Skin of body (tissue), 2 donors: Measurements from ENCODE around the gene CYP11A1. TPM values are rescaled to one million over a fixed set of nuclear protein-coding genes. Genes with fewer than 3 reads are reported as not detected.
"Not testable (repeated sequence)": the region's sequence is repeated elsewhere in the genome, so short reads cannot be mapped to it uniquely, and the experiment has no call there.

Source experiments
- DNase-seq: peaks from one replicate; lab custom pipeline; 2025; lab: John Stamatoyannopoulos, UW
- total RNA-seq: library from RNA; depleted of rRNA; stranded (reverse); fragments of >200 nt; gene quantifications from one replicate; pipeline ENCODE4 v1.2.3, GENCODE V29; 2014

CYP11A1 gene
- total RNA-seq, 1 donor from 2014 or later: 0.69 TPM

DNA sequence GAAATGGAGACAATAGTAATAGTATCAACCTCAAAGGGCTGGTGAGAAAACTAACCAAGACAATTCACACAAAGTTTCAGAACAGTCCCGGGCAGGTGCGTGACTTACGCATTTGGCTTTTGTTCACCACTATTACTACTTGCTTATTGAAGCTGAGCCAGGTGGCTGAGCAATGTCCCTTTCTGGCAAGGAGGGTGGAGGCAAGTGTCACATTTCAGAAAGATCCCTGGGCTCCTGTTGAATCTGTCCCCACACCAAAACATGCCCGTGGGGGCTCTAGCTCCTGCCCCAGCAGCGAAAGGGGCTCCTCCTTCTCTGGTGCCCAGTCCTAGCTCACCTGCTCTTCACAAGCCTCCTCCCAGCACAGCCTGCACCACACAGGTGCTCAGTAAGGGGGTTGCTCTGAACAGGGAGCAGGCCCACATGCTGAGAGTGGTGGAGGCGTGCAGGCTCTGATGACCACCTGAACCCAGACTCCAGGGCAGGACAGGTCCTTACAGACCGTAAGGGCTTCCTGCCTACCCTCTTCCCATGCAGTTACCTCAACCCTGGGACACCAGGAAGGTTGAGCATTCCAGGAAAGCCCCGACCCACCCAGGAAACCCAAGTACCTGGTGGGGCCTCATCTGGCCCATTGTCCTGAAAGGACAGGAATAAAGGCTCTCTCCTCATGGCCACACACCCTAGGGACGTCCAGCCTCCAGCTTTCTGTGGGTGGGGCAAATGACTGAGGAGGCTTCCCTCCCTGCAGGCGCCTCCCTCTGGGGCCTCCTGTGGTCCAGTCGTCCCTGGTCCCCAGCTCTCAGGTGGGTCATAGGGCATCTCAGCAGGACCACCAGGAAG, 33.7 kb upstream of the CYP11A1 start:
- DNase-seq: no peak

- no peak for DNase-seq
These were observed 32.9 kb upstream of the CYP11A1 start for GRCh38 chr15:74400313-74400860.

- no peak for DNase-seq
These were observed 32.3 kb upstream of the CYP11A1 start for GRCh38 chr15:74399511-74400312.

DNA sequence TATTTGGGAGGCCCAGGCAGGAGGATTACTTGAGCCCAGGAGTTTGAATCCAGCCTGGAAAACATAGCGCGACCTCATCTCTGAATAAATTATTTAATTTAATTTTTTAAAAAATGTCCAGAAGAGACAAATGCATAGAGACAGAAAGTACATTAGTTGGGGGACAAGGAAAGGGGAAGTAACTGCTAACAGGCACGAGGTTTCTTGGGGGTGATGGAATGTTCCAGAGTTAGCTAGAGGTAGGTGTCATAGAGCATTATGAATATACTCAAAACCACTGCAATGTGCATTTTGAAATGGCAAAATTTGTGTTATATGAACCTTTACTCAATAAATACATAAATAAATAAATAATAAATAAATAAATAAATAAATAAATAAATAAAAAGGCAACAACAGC, 31.7 kb upstream of the CYP11A1 start:
- no peak for DNase-seq

- no peak for DNase-seq
These were observed 30.7 kb upstream of the CYP11A1 start for GRCh38 chr15:74398183-74398582.

GRCh38 chr15:74397239-74398068, 30.0 kb upstream of the CYP11A1 start:
- DNase-seq: no peak

DNA sequence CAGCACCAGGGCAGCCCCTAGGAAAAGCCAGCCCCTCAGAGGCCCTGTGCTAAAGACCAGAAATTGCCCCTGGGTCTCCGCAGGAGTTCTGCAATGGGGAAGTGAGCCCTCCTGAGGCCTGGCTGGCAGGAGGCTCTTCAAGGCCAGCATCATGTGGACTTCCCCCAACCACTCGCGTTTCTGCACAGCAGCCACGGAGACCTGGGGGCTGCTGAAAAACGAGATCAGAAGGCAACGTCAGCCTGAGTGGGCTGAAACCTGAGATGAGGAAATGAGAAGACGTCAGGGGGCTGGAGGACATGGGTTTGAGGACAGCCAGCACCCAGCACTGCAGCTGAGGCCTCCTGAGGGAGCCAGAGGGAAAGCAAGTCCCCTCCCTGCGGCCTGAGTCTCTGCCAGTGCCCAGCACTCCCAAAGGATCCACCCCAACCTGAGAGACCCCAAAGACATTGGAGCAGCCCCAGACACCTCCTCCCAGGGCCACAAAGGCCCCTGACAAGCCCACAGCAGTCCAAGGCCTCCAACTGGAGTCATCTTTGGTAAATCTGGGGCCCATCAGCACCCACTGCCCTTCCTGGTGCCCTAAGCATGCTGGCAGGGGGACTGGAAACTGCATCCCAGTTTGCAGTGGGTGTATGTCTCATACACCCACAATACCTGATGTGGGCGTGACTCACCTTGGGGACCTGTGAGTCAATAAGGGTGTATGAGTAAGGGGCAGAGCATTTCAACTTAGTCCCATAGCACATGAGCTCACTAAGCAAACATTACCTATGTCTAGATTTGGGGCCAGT, 29.2 kb upstream of the CYP11A1 start:
- no peak for DNase-seq

- no peak for DNase-seq
These were observed 28.6 kb upstream of the CYP11A1 start for GRCh38 chr15:74396146-74396438.

- no peak for DNase-seq
These were observed 28.1 kb upstream of the CYP11A1 start for GRCh38 chr15:74395319-74396145.

GRCh38 chr15:74394090-74394846, 26.8 kb upstream of the CYP11A1 start:
- DNase-seq: no peak

GRCh38 chr15:74393423-74393822, 26.0 kb upstream of the CYP11A1 start:
- no peak for DNase-seq

GRCh38 chr15:74392902-74393301, 25.5 kb upstream of the CYP11A1 start:
- no peak for DNase-seq

DNA sequence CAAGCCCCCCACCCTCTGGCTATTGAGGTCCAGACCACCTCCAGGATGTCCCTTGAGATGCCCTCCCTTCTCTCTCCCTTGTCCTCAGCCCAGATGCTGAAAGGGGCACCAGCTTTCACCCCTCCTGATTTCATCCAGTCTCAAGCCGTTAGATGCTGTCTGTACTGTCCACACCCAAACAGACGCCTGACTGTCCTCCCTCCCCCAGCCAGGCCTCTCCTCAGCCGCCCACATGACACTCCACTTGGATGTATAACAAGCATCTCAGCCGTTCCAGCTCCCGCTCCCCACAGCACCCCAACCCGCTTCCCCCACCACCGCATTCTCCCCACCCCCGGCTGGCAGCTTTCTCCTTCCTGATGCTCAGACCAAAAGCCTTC, 25.0 kb upstream of the CYP11A1 start:
- peak; percentile 44 for DNase-seq

DNA sequence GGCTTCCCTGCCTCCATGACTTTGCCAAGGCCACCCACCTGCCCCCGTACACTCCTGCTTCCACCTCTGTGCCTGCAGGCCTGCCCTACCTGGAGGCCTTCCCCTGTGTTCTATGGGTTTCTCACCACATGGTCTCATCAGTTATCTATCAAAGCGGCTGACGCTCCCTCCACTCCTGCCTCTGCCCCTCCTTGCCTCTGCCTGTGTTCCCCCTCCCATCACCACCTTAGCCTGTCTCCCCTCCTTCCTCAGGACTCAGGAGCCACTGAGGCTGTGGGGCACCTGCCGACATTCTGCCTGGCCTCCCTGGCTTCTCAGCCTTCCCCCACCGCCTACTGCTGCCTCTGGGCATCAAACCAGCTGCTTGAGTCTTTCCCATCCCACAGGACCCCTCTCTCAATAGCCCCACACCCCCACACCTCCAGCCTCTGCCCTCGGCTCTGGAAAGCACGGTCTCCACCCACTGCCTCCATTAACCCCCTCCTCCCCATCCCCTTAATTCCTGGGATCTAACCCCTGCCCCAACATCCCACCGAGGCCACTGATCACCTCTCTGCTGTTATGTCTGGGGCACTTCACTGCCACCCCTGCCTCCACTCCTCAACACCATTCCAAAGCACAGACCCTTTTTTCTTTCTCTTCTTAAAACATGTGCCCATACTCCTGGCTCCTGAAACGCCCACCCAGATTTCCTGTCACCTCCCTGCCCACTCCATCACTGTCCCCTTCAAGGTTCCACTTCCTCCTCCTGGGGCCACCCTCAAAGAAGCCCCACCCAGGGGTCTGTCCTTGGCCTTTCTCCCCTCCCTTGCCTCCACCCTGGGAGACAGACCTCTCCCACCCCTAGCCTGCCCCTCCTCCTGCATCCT, 24.4 kb upstream of the CYP11A1 start:
- no peak for DNase-seq

DNA sequence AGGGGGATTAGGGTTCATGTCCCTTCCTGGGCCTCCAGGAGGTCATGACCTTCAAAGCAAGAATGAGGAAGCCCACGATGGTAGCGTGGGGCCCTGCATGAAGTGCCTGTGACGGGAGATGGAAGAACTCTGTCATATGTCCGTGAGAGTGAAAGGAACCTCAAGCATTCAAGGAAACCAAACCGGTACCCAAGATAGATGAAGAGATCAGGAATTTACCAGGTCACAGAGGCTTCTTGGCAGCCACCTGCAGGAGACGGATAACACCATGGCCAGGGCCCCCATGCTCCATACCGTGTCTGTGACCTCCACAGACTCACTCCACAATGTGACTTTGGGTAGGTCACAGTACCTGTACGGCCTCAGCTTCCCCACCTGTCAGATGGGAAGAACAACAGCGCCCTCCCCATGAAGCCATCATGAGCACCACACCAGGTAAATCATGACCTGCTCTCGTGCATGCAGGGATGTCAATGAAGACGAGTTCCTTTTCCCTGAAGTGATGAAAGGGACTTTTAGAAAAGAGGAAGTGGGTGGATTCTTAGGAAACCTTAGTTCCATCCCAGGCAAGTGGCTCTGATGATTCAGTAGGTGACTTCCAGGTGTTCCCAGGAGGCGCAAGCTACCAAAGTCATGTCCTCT, 23.3 kb upstream of the CYP11A1 start:
- DNase-seq: no peak

GRCh38 chr15:74390049-74390646, 22.7 kb upstream of the CYP11A1 start:
- not testable (repeated sequence) for DNase-seq
